TTC549 (cell line): ENCODE results near the gene ZFYVE27.

ENCODE experiments used
- FAIRE-seq: peaks from 2 replicates; lab custom pipeline; 2012; peaks lifted over from hg19 to GRCh38; lab: Jason Lieb, UNC

ZFYVE27 gene

DNA sequence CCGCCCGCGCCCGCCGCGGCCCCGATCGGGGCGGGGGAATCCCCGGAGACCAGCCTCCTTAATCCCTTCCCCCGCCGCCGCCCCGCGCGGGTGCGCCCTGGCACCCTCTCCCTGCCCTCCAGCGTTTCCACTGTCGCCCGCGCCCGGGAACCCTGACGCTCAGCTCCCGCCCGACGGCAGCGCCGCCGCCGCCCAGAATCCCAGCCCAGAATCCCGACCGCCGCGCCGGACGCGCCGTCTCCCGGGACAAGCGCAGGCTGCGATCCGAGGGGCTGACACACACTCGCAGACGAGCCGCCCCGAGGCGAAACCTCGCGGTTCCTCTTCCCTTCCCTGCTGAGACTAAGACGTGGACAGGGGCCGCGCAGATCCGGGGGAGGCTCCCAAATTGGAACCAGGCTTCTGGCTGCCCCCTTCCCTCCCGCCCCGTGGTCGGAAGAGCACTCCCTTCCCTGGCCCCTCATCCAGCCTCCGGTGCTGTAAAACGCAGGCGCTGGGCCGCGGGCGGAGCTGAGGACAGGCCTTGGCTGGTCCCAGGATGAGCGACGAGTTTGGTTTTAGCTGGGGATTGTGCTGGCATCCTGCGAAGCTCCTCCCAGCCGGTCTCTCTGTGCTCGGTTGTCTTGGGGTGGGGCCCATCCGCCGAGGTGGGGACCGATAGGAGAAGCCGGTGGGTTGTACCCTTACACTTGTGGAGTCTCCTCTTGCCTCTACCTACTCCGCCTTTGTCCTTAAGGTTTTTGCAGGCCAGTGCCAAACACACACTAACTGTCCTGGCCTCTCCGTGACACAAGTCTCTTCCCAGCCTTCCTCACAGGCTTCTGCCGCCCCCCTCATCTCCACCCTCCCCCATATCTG, 22.3 kb upstream of the ZFYVE27 start:
- no peak for FAIRE-seq

GRCh38 chr10:97715259-97715874, 21.6 kb upstream of the ZFYVE27 start:
- no peak for FAIRE-seq

GRCh38 chr10:97717627-97718026, 19.3 kb upstream of the ZFYVE27 start:
- no peak for FAIRE-seq

DNA sequence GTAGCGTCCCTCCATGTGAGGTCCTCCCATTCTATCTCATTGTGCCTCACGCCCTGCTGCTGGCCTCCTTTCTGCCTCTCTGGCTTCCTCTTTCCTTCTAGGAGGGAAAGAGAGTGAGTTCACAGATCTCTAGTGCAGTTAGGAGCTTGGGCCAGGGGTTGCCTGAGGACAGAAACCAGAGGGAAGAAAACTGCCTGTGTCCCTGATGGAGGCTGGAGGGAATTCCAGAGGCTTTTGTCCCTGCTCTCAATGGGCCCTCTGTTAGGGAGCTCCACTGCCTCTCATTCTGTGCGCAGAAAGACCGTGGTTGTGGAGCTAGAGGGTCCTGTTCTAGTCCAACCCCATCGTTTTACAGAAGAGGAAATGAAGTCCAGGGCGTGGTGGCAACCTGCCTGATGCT, 18.8 kb upstream of the ZFYVE27 start:
- FAIRE-seq, result no peak

DNA sequence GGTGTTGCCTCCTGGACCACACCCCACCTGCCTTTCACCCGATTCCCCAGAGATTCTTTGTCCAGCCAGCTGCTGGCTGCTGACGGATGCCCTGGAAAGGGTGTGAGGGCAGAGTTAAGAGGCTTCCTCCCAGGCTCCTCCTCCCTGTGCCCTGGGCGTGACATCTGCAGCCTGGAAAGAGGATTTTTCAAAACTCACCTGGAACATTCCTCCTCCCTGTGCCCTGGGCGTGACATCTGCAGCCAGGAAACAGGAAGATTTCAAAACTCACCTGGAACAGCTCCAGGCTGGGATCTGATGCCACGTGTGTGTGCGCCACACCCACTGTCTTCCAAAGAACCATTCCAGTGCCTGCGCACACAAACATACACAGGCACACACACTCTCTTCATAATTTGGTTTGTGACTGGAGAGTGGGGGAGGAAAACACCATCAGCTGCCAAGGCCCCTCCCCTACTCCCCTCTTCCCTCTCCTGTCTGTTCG, 18.2 kb upstream of the ZFYVE27 start:
- no peak for FAIRE-seq

DNA sequence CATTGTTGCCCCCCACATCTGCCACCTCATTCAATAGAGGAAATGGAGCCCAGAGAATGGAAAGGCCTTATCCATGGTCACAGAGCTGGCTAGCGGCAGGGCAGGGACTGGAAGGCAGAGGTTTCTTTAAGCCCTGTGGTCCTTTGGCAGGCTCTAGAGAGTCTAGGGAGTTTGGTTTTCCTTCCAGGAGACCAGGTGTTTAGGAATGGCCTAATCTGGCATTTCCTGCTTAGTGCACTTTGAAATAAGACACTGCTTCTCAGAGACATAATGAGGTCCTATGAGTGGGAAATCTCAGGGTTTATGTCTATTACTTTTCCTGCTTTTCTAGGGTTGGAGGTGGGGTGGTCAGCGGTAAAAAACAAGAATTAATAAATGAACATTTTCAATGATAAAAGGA, 17.3 kb upstream of the ZFYVE27 start:
- FAIRE-seq, result no peak

DNA sequence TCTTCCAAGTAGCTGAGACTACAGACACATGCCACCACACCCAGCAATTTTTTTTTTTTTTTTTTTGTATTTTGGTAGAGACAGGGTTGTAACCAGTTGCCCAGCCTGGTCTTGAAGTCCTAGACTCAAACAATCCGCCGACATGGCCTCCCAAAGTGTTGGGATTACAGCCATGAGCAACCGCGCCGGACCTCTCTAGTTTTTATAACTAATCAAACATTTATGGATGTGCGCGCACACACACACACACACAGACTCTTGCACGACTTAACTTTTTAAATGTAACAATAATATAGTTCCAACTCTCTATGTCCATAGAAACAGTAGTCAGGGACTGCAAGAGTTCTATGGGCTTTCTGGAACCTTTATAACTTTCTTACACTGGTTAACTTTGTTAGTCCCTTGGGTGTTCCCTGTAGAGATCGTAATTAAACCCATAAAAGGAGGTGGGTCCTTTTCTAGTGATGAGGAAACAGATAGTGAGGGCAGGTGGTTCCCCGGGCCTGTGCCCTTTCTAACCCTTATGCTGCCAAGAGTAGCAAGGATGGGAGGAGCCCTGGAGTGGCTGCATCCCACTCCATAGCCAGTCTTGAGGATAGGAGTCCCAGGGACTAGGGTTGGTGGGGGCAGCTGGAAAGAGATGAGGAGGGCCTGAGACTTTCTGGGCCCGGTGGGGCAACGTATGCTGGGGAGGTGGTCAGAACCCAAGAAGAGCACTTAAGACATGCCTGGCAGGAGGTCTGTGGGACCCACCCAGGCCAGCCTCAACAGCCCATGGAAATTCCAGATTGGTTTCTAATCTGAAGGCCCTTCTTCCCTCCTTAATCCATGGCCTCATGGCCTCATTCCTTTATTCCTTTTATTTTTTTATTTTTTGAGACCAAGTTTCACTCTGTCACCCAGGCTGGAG, 14.8 kb upstream of the ZFYVE27 start:
- no peak for FAIRE-seq

GRCh38 chr10:97723001-97723400, 13.9 kb upstream of the ZFYVE27 start:
- FAIRE-seq, result no peak

GRCh38 chr10:97724341-97724941, 12.5 kb upstream of the ZFYVE27 start:
- no peak for FAIRE-seq

DNA sequence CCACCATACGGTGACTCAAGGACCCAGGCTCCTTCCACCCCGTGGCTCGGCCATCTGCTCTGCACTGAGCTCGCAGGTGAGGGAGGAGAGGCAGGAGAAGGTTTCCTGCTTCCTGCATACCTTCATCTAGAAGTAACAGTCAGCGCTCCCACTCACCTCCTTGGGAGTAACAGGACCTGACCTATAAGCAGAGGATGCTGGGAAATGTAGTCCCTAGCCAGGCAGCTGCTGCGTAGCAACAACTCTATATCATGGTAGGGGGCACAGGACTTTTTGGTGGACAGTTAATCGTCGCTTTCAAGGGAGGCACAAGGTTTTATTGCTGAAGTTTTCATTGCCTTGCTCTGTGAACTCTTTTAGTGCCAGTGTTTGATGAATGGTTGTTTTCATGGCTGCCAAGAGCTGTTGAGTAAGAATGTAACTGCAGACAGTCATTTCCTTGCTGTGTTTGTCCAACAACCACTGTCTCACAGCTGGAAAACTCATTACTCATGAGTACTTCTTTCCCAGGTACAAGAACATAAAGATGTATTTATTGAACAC, 10.2 kb upstream of the ZFYVE27 start:
- no peak for FAIRE-seq

GRCh38 chr10:97729014-97729413, 7.9 kb upstream of the ZFYVE27 start:
- no peak for FAIRE-seq

DNA sequence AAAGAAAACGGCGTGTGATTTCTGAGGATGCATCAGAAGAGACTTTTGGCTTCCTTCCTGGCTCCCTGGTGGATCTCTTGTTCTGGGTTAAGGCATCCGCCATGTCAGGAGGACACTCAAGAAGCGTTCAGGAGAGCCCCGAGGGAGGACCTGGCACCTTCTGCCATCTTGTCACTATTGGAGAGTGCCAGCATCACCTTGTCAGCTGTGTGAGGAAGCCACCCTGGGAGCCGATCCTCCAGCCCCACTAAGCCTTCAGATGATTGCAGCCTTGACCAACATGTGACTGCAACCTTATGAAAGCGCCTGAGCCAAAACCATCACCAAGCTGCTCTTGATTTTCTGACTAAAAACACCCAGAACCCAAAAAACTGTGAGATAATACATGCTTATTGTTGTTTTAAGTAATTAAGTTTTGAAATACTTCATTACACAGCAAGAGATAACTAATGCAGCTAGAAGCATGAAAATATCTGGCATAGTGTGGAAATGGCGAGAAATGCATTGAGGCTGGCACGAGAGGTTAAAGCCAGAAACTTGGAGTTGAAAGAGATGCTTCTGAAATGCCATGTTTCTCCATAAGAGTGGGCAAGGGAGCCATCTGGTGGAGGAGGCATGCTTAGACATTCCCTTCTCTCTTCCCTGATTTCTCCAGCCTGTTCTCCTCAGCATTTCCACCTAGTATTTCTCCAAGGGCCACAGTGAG, 5.4 kb upstream of the ZFYVE27 start:
- peak; percentile 86 for FAIRE-seq

DNA sequence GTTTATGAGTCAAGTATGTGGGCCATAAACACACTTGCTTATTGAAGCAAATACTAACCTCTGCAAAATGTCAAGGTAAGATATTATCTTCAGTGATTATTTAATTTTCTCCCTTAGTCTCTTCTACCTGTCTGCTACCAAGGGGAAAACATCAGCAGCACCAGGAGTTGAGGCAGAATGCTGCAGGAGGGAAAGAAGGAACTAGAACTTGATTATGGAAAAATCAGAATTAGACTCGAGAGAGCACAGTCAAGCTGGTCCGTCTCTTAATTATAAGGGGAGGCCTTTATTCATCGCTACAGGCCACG, 4.9 kb upstream of the ZFYVE27 start:
- FAIRE-seq, result no peak

GRCh38 chr10:97733256-97733655, 3.7 kb upstream of the ZFYVE27 start:
- no peak for FAIRE-seq

DNA sequence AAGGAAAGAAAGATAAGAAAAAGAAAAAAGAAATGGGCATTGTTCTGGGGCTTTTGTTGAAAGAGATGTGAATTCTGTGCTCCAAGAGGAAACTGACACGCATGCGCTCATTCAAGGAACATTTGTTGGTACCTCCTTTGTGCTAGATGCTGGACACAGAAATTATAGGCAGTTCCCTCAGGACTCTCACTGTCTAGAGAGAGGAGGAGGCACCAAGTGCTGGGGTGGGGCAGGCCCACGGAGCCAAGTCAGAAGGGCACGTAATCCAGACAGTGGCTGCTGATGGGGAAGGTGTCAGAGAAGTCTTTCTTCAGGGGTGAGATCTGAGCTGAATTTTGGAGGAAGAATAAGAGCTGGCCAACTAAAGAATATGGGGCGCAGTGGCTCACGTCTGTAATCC, 2.9 kb upstream of the ZFYVE27 start:
- FAIRE-seq, result no peak

- no peak for FAIRE-seq
These were observed 476 bp upstream of the ZFYVE27 start for GRCh38 chr10:97736403-97736901.

DNA sequence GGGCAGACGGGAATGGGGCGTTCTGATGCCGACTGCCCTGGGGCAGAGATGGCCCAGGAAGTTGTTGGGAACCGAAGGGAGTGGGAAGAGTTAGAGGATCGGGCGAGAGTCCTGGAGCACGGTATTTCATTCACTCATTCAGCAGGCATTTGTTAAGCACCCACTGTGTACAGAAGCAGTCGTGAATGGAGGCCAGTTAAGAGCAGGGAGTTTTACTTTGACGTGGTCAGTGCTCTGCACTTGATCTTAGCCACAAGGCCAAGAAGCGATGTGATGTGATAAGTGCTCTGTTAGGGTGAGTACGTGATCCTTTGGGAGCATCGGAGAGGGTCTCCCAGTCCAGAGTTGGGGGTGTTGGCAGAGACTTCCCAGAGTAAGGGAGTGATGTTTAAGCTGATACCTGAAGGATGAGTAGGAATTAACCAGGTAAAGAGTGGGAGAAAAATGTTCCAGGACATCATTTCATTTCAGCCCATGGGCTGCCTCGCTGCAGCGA, 890 bp downstream of the ZFYVE27 start:
- FAIRE-seq, result no peak

DNA sequence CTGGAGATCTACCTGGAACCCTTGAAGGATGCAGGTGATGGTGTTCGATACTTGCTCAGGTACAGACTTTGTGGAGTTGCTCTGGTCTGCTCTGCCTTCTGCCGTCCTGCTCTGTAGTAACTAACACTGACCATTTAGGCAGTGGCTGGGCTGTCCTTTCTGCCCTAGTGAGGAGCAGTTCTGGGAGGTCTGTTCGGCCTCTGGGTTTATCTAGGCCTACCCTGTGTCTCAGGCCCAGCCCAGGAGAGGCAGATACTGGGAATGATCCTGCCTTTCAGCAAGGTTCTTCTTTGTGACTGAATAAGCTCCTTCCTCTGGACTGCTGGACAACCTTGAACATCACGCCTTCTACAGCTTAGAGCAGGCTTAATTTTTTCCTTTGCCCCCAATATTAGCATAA, 1.7 kb downstream of the ZFYVE27 start:
- no peak for FAIRE-seq

DNA sequence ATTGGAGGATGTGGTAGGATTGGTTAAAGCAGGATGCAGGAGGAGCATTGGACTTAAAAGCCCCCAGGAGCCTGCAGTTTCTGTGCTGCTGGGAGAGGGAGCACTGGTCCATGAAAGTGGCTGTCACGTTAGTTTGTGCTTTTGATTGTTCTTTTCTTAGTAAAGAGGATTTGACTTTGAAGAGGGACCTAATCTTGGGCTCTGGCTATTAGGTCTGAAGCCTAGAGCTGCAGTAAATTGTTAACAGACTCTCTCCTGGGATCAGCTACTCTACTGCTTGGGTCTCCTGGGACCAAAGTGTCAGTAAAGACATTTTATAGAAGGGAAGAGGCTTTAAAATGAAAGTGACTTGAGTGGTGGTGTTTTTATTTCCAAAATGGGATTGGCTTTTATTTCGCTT, 3.7 kb downstream of the ZFYVE27 start:
- FAIRE-seq, result no peak

GRCh38 chr10:97743169-97743943, 6.4 kb downstream of the ZFYVE27 start:
- FAIRE-seq, result no peak
